A673 (cell line): Measurements from ENCODE around the gene LRRC32. TPM values are rescaled to one million over a fixed set of nuclear protein-coding genes. Genes with fewer than 3 reads are reported as not detected.

ENCODE experiments used
- BruUV-seq: library from RNA; stranded (reverse); fragments of 400-500 nt; replicated peaks from 2 replicates; lab custom pipeline; 2021; lab: Mats Ljungman, UMichigan
- CTCF ChIA-PET: fragments of 300-600 bp; sonication (Branson Sonifier 250); formaldehyde crosslinking; loops from one replicate; lab custom pipeline; 2022; ENCODE audit warnings: antibody characterized with exemption; lab: Charles Lee
- POLR2A ChIA-PET: fragments of 300-600 bp; sonication (Branson Sonifier 250); formaldehyde crosslinking; loops from one replicate; lab custom pipeline; 2022; ENCODE audit warnings: antibody characterized with exemption; ENCODE audit not compliant: low non-redundant PET; lab: Charles Lee
- DNase-seq: peaks from one replicate; pipeline ENCODE4 v3.0.0-alpha.2; 2015; ENCODE audit warnings: low spot score
- H3K27ac ChIP-seq: fragments of 200-600 bp; sonication (generic); 2 replicates; pipeline ENCODE4 v1.5.1; 2016; ENCODE audit warnings: mixed run types, low read depth, mild to moderate bottlenecking, mixed read lengths, antibody characterized with exemption, low read length; ENCODE audit not compliant: poor library complexity, severe bottlenecking
- H3K27me3 ChIP-seq: fragments of 200-600 bp; sonication (generic); replicated peaks from 2 replicates; pipeline ENCODE4 v1.6.1; 2017; ENCODE audit warnings: mixed run types, low read depth, mild to moderate bottlenecking, mixed read lengths, antibody characterized with exemption, low read length; ENCODE audit not compliant: insufficient read depth, poor library complexity
- H3K36me3 ChIP-seq: fragments of 200-600 bp; sonication (generic); 2 replicates; pipeline ENCODE4 v1.6.1; 2016; ENCODE audit warnings: mixed run types, mild to moderate bottlenecking, mixed read lengths, antibody characterized with exemption, low read length; ENCODE audit not compliant: insufficient read depth, poor library complexity, severe bottlenecking
- H3K4me1 ChIP-seq: fragments of 200-600 bp; sonication (generic); 2 replicates; pipeline ENCODE4 v1.6.1; 2017; ENCODE audit warnings: mixed run types, mild to moderate bottlenecking, mixed read lengths, antibody characterized with exemption, low read length; ENCODE audit not compliant: insufficient read depth, poor library complexity, severe bottlenecking
- H3K4me3 ChIP-seq: fragments of 200-600 bp; sonication (generic); 2 replicates; pipeline ENCODE4 v1.5.1; 2016; ENCODE audit warnings: low read depth, mixed run types, mild to moderate bottlenecking, mixed read lengths, low read length; ENCODE audit not compliant: poor library complexity, severe bottlenecking
- H3K9me3 ChIP-seq: fragments of 200-600 bp; sonication (generic); 2 replicates; pipeline ENCODE4 v1.6.1; 2016; ENCODE audit warnings: mixed run types, low read depth, mild to moderate bottlenecking, mixed read lengths, antibody characterized with exemption, low read length; ENCODE audit not compliant: poor library complexity, severe bottlenecking
- CTCF ChIP-seq: fragments of 300-800, 200-600 bp; sonication (generic); conservative IDR thresholded peaks from 2 replicates; pipeline ENCODE4 v1.5.1; 2017; ENCODE audit warnings: low read depth, mild to moderate bottlenecking, antibody characterized with exemption, low read length, moderate library complexity, mixed read lengths
- EZH2 ChIP-seq: fragments of 200-600 bp; sonication (generic); IDR thresholded peaks from 2 replicates; pipeline ENCODE4 v1.6.1; 2017; ENCODE audit warnings: borderline replicate concordance, low read depth, mild to moderate bottlenecking, mixed read lengths, antibody characterized with exemption, low read length; ENCODE audit not compliant: poor library complexity, severe bottlenecking
- intact Hi-C: fragments of 100-400 bp; cut with micrococcal nuclease; formaldehyde crosslinking; loops from one replicate; pipeline ENCODE4 v1.10.0; 2022; ENCODE audit not compliant: unreplicated experiment
- total RNA-seq: library from RNA; stranded (reverse); gene quantifications from 2 replicates; pipeline ENCODE4 v1.2.3, GENCODE V29; 2021

The LRRC32 gene
- total RNA-seq, 1 experiment from 2014 or later = not detected

GRCh38 chr11:76635991-76636738, 34.4 kb downstream of the LRRC32 start:
- Histone ChIP-seq H3K36me3 (no peaks in the 10 kb centered on the region), H3K4me1 (no peaks in the 10 kb centered on the region), H3K27ac (no peak overlapping the region), H3K9me3 (no peaks in the 10 kb centered on the region), H3K27me3 (peaks cover 5% of the 10 kb centered on the region), H3K4me3 (no peak overlapping the region)
- POLR2A ChIA-PET = no interaction called here
- intact Hi-C loops = no loop called here
- no TSS peak for BruUV-seq
- CTCF ChIA-PET = no interaction called here
- TF ChIP-seq CTCF (no peak), EZH2 (no peak)
- no peak for DNase-seq

- TF ChIP-seq CTCF (no peak), EZH2 (no peak)
- Histone ChIP-seq H3K27me3 (peaks cover 5% of the 10 kb centered on the region), H3K36me3 (no peaks in the 10 kb centered on the region), H3K4me3 (no peak overlapping the region), H3K9me3 (no peaks in the 10 kb centered on the region), H3K27ac (no peak overlapping the region), H3K4me1 (no peaks in the 10 kb centered on the region)
- ChIA-PET CTCF (interaction anchor here (0.5 kb wide), 1 partner anchor 102 kb away, joined by 3 read pairs; no protein-coding TSS in a partner anchor), POLR2A (no interaction called here)
- BruUV-seq = no TSS peak
- no peak for DNase-seq
- intact Hi-C loops = no loop called here
Observed at GRCh38 chr11:76634886-76635285, 35.7 kb downstream of the LRRC32 start.

GRCh38 chr11:76632492-76632891, 38.1 kb downstream of the LRRC32 start:
- intact Hi-C loops = no loop called here
- TF ChIP-seq CTCF (no peak), EZH2 (no peak)
- POLR2A ChIA-PET = no interaction called here
- no peaks in the 10 kb centered on the region for H3K27me3 ChIP-seq
- no peak for DNase-seq
- CTCF ChIA-PET = no interaction called here
- H3K9me3 ChIP-seq = no peaks in the 10 kb centered on the region
- H3K27ac ChIP-seq = no peak overlapping the region
- H3K4me1 ChIP-seq = no peaks in the 10 kb centered on the region
- no peaks in the 10 kb centered on the region for H3K36me3 ChIP-seq
- no peak overlapping the region for H3K4me3 ChIP-seq
- BruUV-seq = no TSS peak
